GM12878 (cell line): Measurements from ENCODE around the gene SEC61A1.

Experiments used
- BHLHE40 ChIP-seq, 2 experiments: fragments of 450-650 bp in 1 of 2; IDR thresholded peaks; 2 replicates each; pipeline ENCODE4 v1.6.1; 2011 to 2017; ENCODE audit warnings: low read depth in 2 of 2, borderline replicate concordance in 1 of 2, improper control_type of control experiment in 1 of 2, low read length in 1 of 2, mild to moderate bottlenecking in 1 of 2
- CEBPB ChIP-seq, 2 experiments: fragments of 150-350 bp in 1 of 2; IDR thresholded peaks; 2 replicates each; pipeline ENCODE4 v1.6.1; 2012 to 2014; ENCODE audit warnings: low read depth in 2 of 2, low read length in 2 of 2, borderline replicate concordance in 1 of 2, inconsistent platforms in 1 of 2
- CTCF ChIP-seq, 3 experiments: IDR thresholded peaks in 2 of 3; conservative IDR thresholded peaks in 1 of 3; 2 replicates each; pipeline ENCODE4 v1.5.1; 2011; ENCODE audit warnings: low read depth in 3 of 3, low read length in 3 of 3, mild to moderate bottlenecking in 3 of 3, control low read depth in 2 of 3, moderate library complexity in 2 of 3, inconsistent platforms in 1 of 3, mixed read lengths in 1 of 3; ENCODE audit not compliant: control insufficient read depth in 2 of 3, insufficient read depth in 1 of 3; ENCODE audit errors: extremely low read depth in 1 of 3
- EZH2 ChIP-seq: IDR thresholded peaks from 2 replicates; pipeline ENCODE4 v1.6.1; 2012; ENCODE audit warnings: low read depth, mild to moderate bottlenecking, control low read depth, inconsistent platforms, low read length, borderline replicate concordance; ENCODE audit not compliant: control insufficient read depth
- KDM1A ChIP-seq: fragments of 200-600 bp; sonication (generic); IDR thresholded peaks from 2 replicates; pipeline ENCODE4 v1.6.1; 2016; ENCODE audit warnings: borderline replicate concordance
- POLR2A ChIP-seq: IDR thresholded peaks from 2 replicates; pipeline ENCODE4 v1.6.1; 2011; ENCODE audit warnings: low read depth, mild to moderate bottlenecking, low read length
- SIN3A ChIP-seq: IDR thresholded peaks from 2 replicates; pipeline ENCODE4 v1.6.1; 2012; ENCODE audit warnings: low read depth, low read length, improper control_type of control experiment
- SMC3 ChIP-seq: IDR thresholded peaks from 2 replicates; pipeline ENCODE4 v1.6.1; 2011; ENCODE audit warnings: low read length, improper control_type of control experiment, borderline replicate concordance
- TF ChIP-seq, protein P1 (sequence below): IDR thresholded peaks from 2 replicates; pipeline ENCODE4 v1.6.1; 2012; ENCODE audit warnings: low read depth, low read length, improper control_type of control experiment

DNA sequence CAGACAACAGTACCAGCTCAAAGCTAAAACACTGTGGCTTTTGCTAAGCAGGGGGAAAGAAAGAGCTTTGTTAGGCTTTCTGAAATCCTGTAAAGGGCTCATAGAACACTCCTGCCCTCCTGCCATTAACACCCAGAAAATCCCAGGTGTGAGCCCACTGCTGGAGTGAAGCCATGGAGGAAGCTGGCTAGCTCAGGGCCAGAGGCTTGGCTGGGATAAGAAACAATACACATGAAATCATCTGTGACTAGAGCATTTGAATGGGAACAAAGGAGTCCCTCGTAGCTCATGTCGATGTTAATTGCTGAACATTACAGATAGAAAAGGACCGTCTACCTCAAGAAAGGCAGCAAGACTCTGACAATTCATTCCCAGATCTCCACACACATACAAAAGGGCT, 47.9 kb downstream of the SEC61A1 start:
- TF ChIP-seq SMC3 (no peak), EZH2 (no peak), CTCF (IDR thresholded peaks at IDR 0.05 in 2 of 3, conservative IDR thresholded peaks at IDR 0.05 in 1 of 3; ENCODE audit: control insufficient read depth in 2 of 3, extremely low read depth in 1 of 3, insufficient read depth in 1 of 3, low read depth in 3 of 3, low read length in 3 of 3) (no peak), POLR2A (no peak), KDM1A (no peak), SIN3A (no peak), BHLHE40 (IDR thresholded peaks at IDR 0.05; ENCODE audit: borderline replicate concordance in 1 of 2, low read depth in 2 of 2, low read length in 1 of 2) (no peak), CEBPB (IDR thresholded peaks at IDR 0.05; ENCODE audit: borderline replicate concordance in 1 of 2, low read depth in 2 of 2, low read length in 2 of 2) (no peak)
- TF ChIP-seq, protein P1, sequence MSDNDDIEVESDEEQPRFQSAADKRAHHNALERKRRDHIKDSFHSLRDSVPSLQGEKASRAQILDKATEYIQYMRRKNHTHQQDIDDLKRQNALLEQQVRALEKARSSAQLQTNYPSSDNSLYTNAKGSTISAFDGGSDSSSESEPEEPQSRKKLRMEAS = no peak
